ENCODE data around the gene AP1G1. TPM values are rescaled to one million over a fixed set of nuclear protein-coding genes. Genes with fewer than 3 reads are reported as not detected.
"Not testable (repeated sequence)": the region's sequence is repeated elsewhere in the genome, so short reads cannot be mapped to it uniquely, and the experiment has no call there.

AP1G1 gene
- total and polyA plus RNA-seq, 7 experiments from 2014 or later: 6.7 to 147 (median 97.7) TPM

GRCh38 chr16:71790329-71790728, 18.3 kb downstream of the AP1G1 start:
- H3K9me3 Mint-ChIP-seq; H3K27me3 Mint-ChIP-seq; ATAC-seq; H3K27ac ChIP-seq (ENCODE audit: low read depth, low read length); H3K27me3 ChIP-seq (ENCODE audit: control insufficient read depth in 2 of 2, insufficient read depth in 2 of 2, low read length in 2 of 2); POLR2A ChIA-PET; H3K9me3 ChIP-seq (ENCODE audit: control insufficient read depth in 2 of 3, low read length in 3 of 3); H3K4me3 ChIP-seq (ENCODE audit: low read length); DNase-seq: not testable (repeated sequence)
- Histone ChIP-seq H3K4me1 (ENCODE audit: control insufficient read depth in 2 of 2, insufficient read depth in 2 of 2, low read length in 2 of 2) (peaks cover 12 to 25% of the 10 kb centered on the region in 2 donors), H3K36me3 (ENCODE audit: control insufficient read depth in 2 of 3, insufficient read depth in 3 of 3, low read length in 3 of 3) (peaks cover 0 to 29% (median 6%) of the 10 kb centered on the region in 3 experiments)
- intact Hi-C loops (cut with micrococcal nuclease): loop anchor here in 1 of 2 donors (5.0 kb wide), 1 partner anchor 92 kb away; the partner anchor contains the start of gene ZNF821
- Mint-ChIP-seq H3K36me3 (peaks cover 7 to 29% (median 14%) of the 10 kb centered on the region in 5 donors), H3K27ac (peak overlapping the region in 7 of 9 donors; percentile 26 to 88 (median 43)), H3K4me3 (peak overlapping the region in 6 of 10 donors; percentile 12 to 59 (median 42)), H3K4me1 (peaks cover 35 to 76% (median 65%) of the 10 kb centered on the region in 7 donors)
- CTCF ChIA-PET: interaction anchor here (1.2 kb wide), 1 partner anchor 168 kb away, joined by 5 read pairs; no protein-coding TSS in a partner anchor

GRCh38 chr16:71789136-71789535, 19.5 kb downstream of the AP1G1 start:
- CTCF ChIA-PET: interaction anchor here (0.5 to 1.2 kb wide), 2 partner anchors 11 to 169 kb away, joined by 3 to 5 read pairs; no protein-coding TSS in a partner anchor
- Histone ChIP-seq H3K4me3 (ENCODE audit: low read length) (no peak overlapping the region), H3K27me3 (ENCODE audit: control insufficient read depth in 2 of 2, insufficient read depth in 2 of 2, low read length in 2 of 2) (no peaks in the 10 kb centered on the region), H3K4me1 (ENCODE audit: control insufficient read depth in 2 of 2, insufficient read depth in 2 of 2, low read length in 2 of 2) (peaks cover 7 to 20% of the 10 kb centered on the region in 2 donors), H3K9me3 (ENCODE audit: control insufficient read depth in 2 of 3, low read length in 3 of 3) (no peaks in the 10 kb centered on the region), H3K27ac (ENCODE audit: low read depth, low read length) (no peak overlapping the region), H3K36me3 (ENCODE audit: control insufficient read depth in 2 of 3, insufficient read depth in 3 of 3, low read length in 3 of 3) (peaks cover 0 to 34% (median 6%) of the 10 kb centered on the region in 3 experiments)
- no peak for DNase-seq
- intact Hi-C loops (cut with micrococcal nuclease): loop anchor here in 1 of 2 donors (5.0 kb wide), 1 partner anchor 173 kb away; no protein-coding TSS in a partner anchor
- POLR2A ChIA-PET: interaction anchor here (1.8 kb wide), 1 partner anchor 20 kb away, joined by 10 read pairs; the partner anchor contains the start of gene AP1G1
- Mint-ChIP-seq H3K9me3 (no peaks in the 10 kb centered on the region), H3K4me3 (no peak overlapping the region), H3K4me1 (peaks cover 32 to 71% (median 60%) of the 10 kb centered on the region in 7 donors), H3K27ac (peak overlapping the region in 4 of 9 donors; percentile 19 to 67 (median 47)), H3K36me3 (peaks cover 7 to 29% (median 14%) of the 10 kb centered on the region in 5 donors), H3K27me3 (no peaks in the 10 kb centered on the region)
- no peak for ATAC-seq

GRCh38 chr16:71788578-71788977, 20.1 kb downstream of the AP1G1 start:
- Mint-ChIP-seq H3K27ac (peak overlapping the region in 3 of 9 donors; percentile 9 to 57 (median 21)), H3K36me3 (peaks cover 7 to 29% (median 14%) of the 10 kb centered on the region in 5 donors), H3K4me1 (peaks cover 32 to 71% (median 60%) of the 10 kb centered on the region in 7 donors), H3K27me3 (no peaks in the 10 kb centered on the region), H3K9me3 (no peaks in the 10 kb centered on the region), H3K4me3 (no peak overlapping the region)
- intact Hi-C loops (cut with micrococcal nuclease): loop anchor here in 1 of 2 donors (5.0 kb wide), 1 partner anchor 174 kb away; no protein-coding TSS in a partner anchor
- POLR2A ChIA-PET: interaction anchor here (1.8 kb wide), 1 partner anchor 20 kb away, joined by 10 read pairs; the partner anchor contains the start of gene AP1G1
- DNase-seq (no peak), ATAC-seq (no peak)
- CTCF ChIA-PET: interaction anchor here (0.5 to 1.0 kb wide), 2 partner anchors 11 to 106 kb away, joined by 3 read pairs; no protein-coding TSS in a partner anchor
- Histone ChIP-seq H3K27me3 (ENCODE audit: control insufficient read depth in 2 of 2, insufficient read depth in 2 of 2, low read length in 2 of 2) (no peaks in the 10 kb centered on the region), H3K4me1 (ENCODE audit: control insufficient read depth in 2 of 2, insufficient read depth in 2 of 2, low read length in 2 of 2) (peaks cover 7 to 20% of the 10 kb centered on the region in 2 donors), H3K4me3 (ENCODE audit: low read length) (no peak overlapping the region), H3K27ac (ENCODE audit: low read depth, low read length) (no peak overlapping the region), H3K9me3 (ENCODE audit: control insufficient read depth in 2 of 3, low read length in 3 of 3) (no peaks in the 10 kb centered on the region), H3K36me3 (ENCODE audit: control insufficient read depth in 2 of 3, insufficient read depth in 3 of 3, low read length in 3 of 3) (peaks cover 0 to 35% (median 6%) of the 10 kb centered on the region in 3 experiments)

- H3K4me3 Mint-ChIP-seq; H3K4me1 ChIP-seq (ENCODE audit: control insufficient read depth in 2 of 2, insufficient read depth in 2 of 2, low read length in 2 of 2); CTCF ChIA-PET; ATAC-seq; DNase-seq; H3K27ac Mint-ChIP-seq; H3K27me3 Mint-ChIP-seq; H3K27ac ChIP-seq (ENCODE audit: low read depth, low read length); H3K9me3 Mint-ChIP-seq; H3K9me3 ChIP-seq (ENCODE audit: control insufficient read depth in 2 of 3, low read length in 3 of 3); H3K27me3 ChIP-seq (ENCODE audit: control insufficient read depth in 2 of 2, insufficient read depth in 2 of 2, low read length in 2 of 2); H3K4me3 ChIP-seq (ENCODE audit: low read length): not testable (repeated sequence)
- H3K36me3 Mint-ChIP-seq: peaks cover 7 to 23% (median 14%) of the 10 kb centered on the region in 5 donors
- peaks cover 16 to 55% (median 47%) of the 10 kb centered on the region in 7 donors for H3K4me1 Mint-ChIP-seq
- intact Hi-C loops (cut with micrococcal nuclease): loop anchor here in 1 of 2 donors (5.0 kb wide), 1 partner anchor 177 kb away; no protein-coding TSS in a partner anchor
- POLR2A ChIA-PET: interaction anchor here (0.7 to 0.8 kb wide), 2 partner anchors 22 to 116 kb away, joined by 3 to 4 read pairs; no protein-coding TSS in a partner anchor
- H3K36me3 ChIP-seq (ENCODE audit: control insufficient read depth in 2 of 3, insufficient read depth in 3 of 3, low read length in 3 of 3): peaks cover 0 to 35% (median 6%) of the 10 kb centered on the region in 3 experiments
Measured at GRCh38 chr16:71785143-71785542, 23.5 kb downstream of the AP1G1 start.

GRCh38 chr16:71784093-71784492, 24.5 kb downstream of the AP1G1 start:
- intact Hi-C loops (cut with micrococcal nuclease): no loop called here
- DNase-seq: no peak
- no peak overlapping the region for H3K4me3 ChIP-seq (ENCODE audit: low read length)
- no peaks in the 10 kb centered on the region for H3K9me3 ChIP-seq (ENCODE audit: control insufficient read depth in 2 of 3, low read length in 3 of 3)
- Mint-ChIP-seq H3K9me3 (no peaks in the 10 kb centered on the region), H3K4me1 (peaks cover 15 to 45% (median 43%) of the 10 kb centered on the region in 7 donors), H3K27me3 (no peaks in the 10 kb centered on the region), H3K27ac (peak overlapping the region in 3 of 9 donors; percentile 39 to 53 (median 45)), H3K4me3 (no peak overlapping the region), H3K36me3 (peaks cover 4 to 22% (median 11%) of the 10 kb centered on the region in 5 donors)
- ChIA-PET CTCF (no interaction called here), POLR2A (no interaction called here)
- H3K4me1 ChIP-seq (ENCODE audit: control insufficient read depth in 2 of 2, insufficient read depth in 2 of 2, low read length in 2 of 2): no peaks in the 10 kb centered on the region
- H3K27ac ChIP-seq (ENCODE audit: low read depth, low read length): no peak overlapping the region
- no peak for ATAC-seq
- H3K36me3 ChIP-seq (ENCODE audit: control insufficient read depth in 2 of 3, insufficient read depth in 3 of 3, low read length in 3 of 3): peaks cover 0 to 31% (median 6%) of the 10 kb centered on the region in 3 experiments
- H3K27me3 ChIP-seq (ENCODE audit: control insufficient read depth in 2 of 2, insufficient read depth in 2 of 2, low read length in 2 of 2): no peaks in the 10 kb centered on the region

GRCh38 chr16:71781741-71782140, 26.9 kb downstream of the AP1G1 start:
- intact Hi-C loops (cut with micrococcal nuclease): no loop called here

More at GRCh38 chr16:71781741-71782140, 26.9 kb downstream of the AP1G1 start:
- no peak for DNase-seq
- CTCF ChIA-PET: no interaction called here
- Mint-ChIP-seq H3K4me1 (peaks cover 15 to 50% (median 37%) of the 10 kb centered on the region in 7 donors), H3K9me3 (no peaks in the 10 kb centered on the region), H3K4me3 (no peak overlapping the region), H3K27me3 (no peaks in the 10 kb centered on the region), H3K36me3 (peaks cover 0 to 12% (median 4%) of the 10 kb centered on the region in 5 donors), H3K27ac (peak overlapping the region in 1 of 9 donors; percentile 59)
- no peaks in the 10 kb centered on the region for H3K9me3 ChIP-seq (ENCODE audit: control insufficient read depth in 2 of 3, low read length in 3 of 3)
- ATAC-seq: no peak
- no peak overlapping the region for H3K27ac ChIP-seq (ENCODE audit: low read depth, low read length)
- POLR2A ChIA-PET: interaction anchor here (1.0 kb wide), 1 partner anchor 27 kb away, joined by 4 read pairs; the partner anchor contains the start of gene AP1G1
- H3K4me1 ChIP-seq (ENCODE audit: control insufficient read depth in 2 of 2, insufficient read depth in 2 of 2, low read length in 2 of 2): no peaks in the 10 kb centered on the region
- no peaks in the 10 kb centered on the region for H3K27me3 ChIP-seq (ENCODE audit: control insufficient read depth in 2 of 2, insufficient read depth in 2 of 2, low read length in 2 of 2)
- no peak overlapping the region for H3K4me3 ChIP-seq (ENCODE audit: low read length)
- H3K36me3 ChIP-seq (ENCODE audit: control insufficient read depth in 2 of 3, insufficient read depth in 3 of 3, low read length in 3 of 3): peaks cover 0 to 23% (median 0%) of the 10 kb centered on the region in 3 experiments
